ENCODE results near the gene RAB11FIP5.

GRCh38 chr2:73079636-73080035 lies 33.1 kb downstream of the RAB11FIP5 start:
- TF ChIP-seq CTCF (IDR thresholded peaks at IDR 0.05; ENCODE audit: low read depth, low read length) (no peak), POLR2A (IDR thresholded peaks at IDR 0.05; ENCODE audit: extremely low read depth, insufficient read length) (no peak), MYC (IDR thresholded peaks at IDR 0.05; ENCODE audit: low read depth, low read length) (no peak), MAX (IDR thresholded peaks at IDR 0.05; ENCODE audit: low read depth, low read length) (no peak)

All from NB4 (cell line).